Right renal cortex interstitium (tissue), 3 donors: Measurements from ENCODE around the gene NDUFAF4. TPM values are rescaled to one million over a fixed set of nuclear protein-coding genes. Genes with fewer than 3 reads are reported as not detected.

Source experiments
- polyA plus RNA-seq, 3 donors: library from polyadenylated mRNA; unstranded; fragments of 120-200 nt; gene quantifications; one replicate each; pipeline ENCODE4 v1.2.1, GENCODE V29; 2013; ENCODE audit not compliant: insufficient read length in 3 of 3

Gene NDUFAF4
- polyA plus RNA-seq, 3 donors, result 35.3 to 40.1 (median 37.0) TPM

Other genes starting within 250 kb of the NDUFAF4 start
- 1 to 10 TPM; 2.8 to 3.3 (median 3.0) TPM for gene GPR63, start 60.4 kb downstream of the NDUFAF4 start, polyA plus RNA-seq
- gene KLHL32, start 26.8 kb upstream of the NDUFAF4 start, polyA plus RNA-seq, result 1 to 10 TPM; 4.0 to 4.9 (median 4.5) TPM